HepG2 (cell line): ENCODE data around the gene TRIM72. TPM values are rescaled to one million over a fixed set of nuclear protein-coding genes. Genes with fewer than 3 reads are reported as not detected.

Experiments used
- ATAC-seq: fragments of 200-7000 bp; cut with Tn5 transposase; 3 replicates; pipeline ENCODE4 v1.9.1; 2020; ENCODE audit warnings: mild to moderate bottlenecking, moderate library complexity
- BruUV-seq: library from RNA; stranded (reverse); fragments of 400-500 nt; replicated peaks from 2 replicates; lab custom pipeline; 2021; lab: Mats Ljungman, UMichigan
- CTCF ChIA-PET: fragments of 300-600 bp; formaldehyde crosslinking; extraction: SDS; loops from one replicate; lab custom pipeline; 2021; ENCODE audit warnings: low total read pairs, inconsistent platforms, low intra/inter-chr PET ratio; lab: Yijun Ruan, JAX
- POLR2A ChIA-PET: fragments of 350-600 bp; sonication (Branson Sonifier 250); formaldehyde crosslinking; loops from one replicate; lab custom pipeline; 2020; ENCODE audit warnings: antibody characterized with exemption, inconsistent platforms; lab: Yijun Ruan, JAX
- DNase-seq: peaks from one replicate; pipeline ENCODE4 v3.0.0-alpha.2; 2015; ENCODE audit warnings: low spot score
- FAIRE-seq: peaks from 3 replicates; lab custom pipeline; 2011; peaks lifted over from hg19 to GRCh38; lab: Jason Lieb, UNC
- H2AFZ ChIP-seq: one replicate; pipeline ENCODE4 v1.6.1; 2011; ENCODE audit warnings: low read length, inconsistent platforms
- H3K27ac ChIP-seq: fragments of 300-600 bp; 3 replicates; pipeline ENCODE4 v1.8.0; 2011; ENCODE audit warnings: mixed run types, mild to moderate bottlenecking, mixed read lengths, low read length, inconsistent platforms; ENCODE audit not compliant: insufficient read depth; ENCODE audit errors: extremely low read length
- H3K27me3 ChIP-seq, 2 experiments: fragments of 200-600 bp in 1 of 2; 2 replicates in 1 of 2; 3 replicates in 1 of 2; pipeline versions ENCODE4 v1.6.0 to v1.8.0; 2011; ENCODE audit warnings: low read length in 2 of 2, mild to moderate bottlenecking in 2 of 2, moderate library complexity in 2 of 2, inconsistent platforms in 1 of 2; ENCODE audit not compliant: insufficient read depth in 2 of 2, control insufficient read depth in 1 of 2
- H3K36me3 ChIP-seq, 2 experiments: fragments of 200-600 bp in 1 of 2; replicated peaks in 1 of 2; 2 replicates in 1 of 2; 3 replicates in 1 of 2; pipeline versions ENCODE4 v1.5.1 to v1.8.0; 2011; ENCODE audit warnings: low read length in 2 of 2, inconsistent platforms in 1 of 2; ENCODE audit not compliant: insufficient read depth in 2 of 2, control insufficient read depth in 1 of 2
- H3K4me1 ChIP-seq: 2 replicates; pipeline ENCODE4 v1.5.1; 2012; ENCODE audit warnings: low read length, inconsistent platforms; ENCODE audit not compliant: insufficient read depth
- H3K4me2 ChIP-seq: 2 replicates; pipeline ENCODE4 v1.6.0; 2011; ENCODE audit warnings: low read depth, low read length, inconsistent platforms
- H3K4me3 ChIP-seq, 3 experiments: fragments of 200-600 bp in 1 of 3; sonication (generic), shearing (Covaris generic) in 1 of 3; replicated peaks in 1 of 3; 2 replicates each; pipeline ENCODE4 v1.5.1; 2011 to 2016; ENCODE audit warnings: low read length in 3 of 3, inconsistent platforms in 2 of 3, low read depth in 2 of 3, mild to moderate bottlenecking in 2 of 3, control low read depth in 1 of 3, mixed read lengths in 1 of 3; ENCODE audit not compliant: insufficient read depth in 1 of 3
- H3K79me2 ChIP-seq: one replicate; pipeline ENCODE4 v1.6.1; 2011; ENCODE audit warnings: low read length, inconsistent platforms; ENCODE audit not compliant: insufficient read depth
- H3K9ac ChIP-seq: 2 replicates; pipeline ENCODE4 v1.6.0; 2011; ENCODE audit warnings: mild to moderate bottlenecking, low read depth, low read length, inconsistent platforms; ENCODE audit not compliant: insufficient read depth
- H3K9me3 ChIP-seq: 2 replicates; pipeline ENCODE4 v1.5.1; 2012; ENCODE audit warnings: mild to moderate bottlenecking, low read length
- H4K20me1 ChIP-seq: 2 replicates; pipeline ENCODE4 v1.6.0; 2011; ENCODE audit warnings: inconsistent platforms, mild to moderate bottlenecking, low read length, moderate library complexity; ENCODE audit not compliant: insufficient read depth
- CREM ChIP-seq, 2 experiments: sonication (generic) in 1 of 2; formaldehyde crosslinking in 1 of 2; IDR thresholded peaks; 2 replicates each; pipeline versions ENCODE4 v1.4.0 to v1.6.1; 2016 to 2020; ENCODE audit warnings: antibody characterized with exemption in 1 of 2, mild to moderate bottlenecking in 1 of 2, missing genetic modification reagents in 1 of 2
- DNMT3B ChIP-seq: conservative IDR thresholded peaks from 2 replicates; pipeline ENCODE4 v1.6.1; 2016; ENCODE audit warnings: missing biosample characterization, control low read depth
- EEA1 ChIP-seq: sonication (generic); formaldehyde crosslinking; IDR thresholded peaks from 2 replicates; pipeline ENCODE4 v1.5.1; 2020; ENCODE audit warnings: mild to moderate bottlenecking, missing genetic modification reagents, borderline replicate concordance
- KAT2B ChIP-seq: fragments of 150-350 bp; IDR thresholded peaks from 2 replicates; pipeline ENCODE4 v1.6.1; 2014; ENCODE audit warnings: low read depth, low read length, borderline replicate concordance
- MXD4 ChIP-seq: IDR thresholded peaks from 2 replicates; pipeline ENCODE4 v1.6.1; 2016; ENCODE audit warnings: mild to moderate bottlenecking, missing biosample characterization, missing genetic modification reagents
- MYPOP ChIP-seq: sonication (generic); formaldehyde crosslinking; IDR thresholded peaks from 2 replicates; pipeline ENCODE4 v1.8.1; 2023; ENCODE audit warnings: mild to moderate bottlenecking, moderate library complexity, missing genetic modification reagents
- NFATC3 ChIP-seq: sonication (generic); formaldehyde crosslinking; IDR thresholded peaks from 2 replicates; pipeline ENCODE4 v1.5.1; 2020; ENCODE audit warnings: mild to moderate bottlenecking, missing genetic modification reagents
- NFE2L1 ChIP-seq: sonication (generic); formaldehyde crosslinking; IDR thresholded peaks from 2 replicates; pipeline ENCODE4 v1.4.0; 2020; ENCODE audit warnings: missing genetic modification reagents, mild to moderate bottlenecking, borderline replicate concordance
- NKX3-1 ChIP-seq: sonication (generic); formaldehyde crosslinking; IDR thresholded peaks from 2 replicates; pipeline ENCODE4 v1.5.0; 2020; ENCODE audit warnings: missing genetic modification reagents
- ZNF567 ChIP-seq: sonication (generic); formaldehyde crosslinking; IDR thresholded peaks from 2 replicates; pipeline ENCODE4 v1.8.1; 2023; ENCODE audit warnings: mild to moderate bottlenecking, missing genetic modification reagents, borderline replicate concordance
- ZNF773 ChIP-seq: sonication (generic); formaldehyde crosslinking; IDR thresholded peaks from 2 replicates; pipeline ENCODE4 v1.4.0; 2020; ENCODE audit warnings: missing genetic modification reagents, borderline replicate concordance
- WGBS: methylation state at CpG from one replicate; pipeline ENCODE4 v1.1.6; 2017; ENCODE audit warnings: low lambda C conversion rate; 5-methylcytosine and 5-hydroxymethylcytosine counted together
- in situ Hi-C: cut with HindIII; loops from 2 replicates; pipeline ENCODE4 v1.10.0; 2017; ENCODE audit warnings: low pct_unique_long_range_greater_than_20kb; ENCODE audit not compliant: extremely low pct_ligation_motif_present
- intact Hi-C: fragments of 100-400 bp; cut with micrococcal nuclease; formaldehyde crosslinking; loops from one replicate; pipeline ENCODE4 v1.10.0; 2022; ENCODE audit not compliant: unreplicated experiment
- polyA plus RNA-seq, 8 experiments: library from polyadenylated mRNA; depleted of rRNA in 3 of 8; stranded (reverse) in 7 of 8; unstranded in 1 of 8; fragments of >200 nt; fragmentation: Illumina TruSeq in 4 of 8; extraction: Trizol in 4 of 8; gene quantifications; 2 replicates each; pipeline versions ENCODE4 v1.2.1 to v1.2.3, GENCODE V29; 2011 to 2016; ENCODE audit warnings: low read depth in 4 of 8, missing spikeins in 1 of 8, mixed read lengths in 1 of 8; ENCODE audit not compliant: insufficient read depth in 1 of 8
- total RNA-seq, 5 experiments: library from RNA; depleted of rRNA; stranded (reverse); fragments of >200 nt; fragmentation: Illumina TruSeq; extraction: Trizol; gene quantifications; 2 replicates each; pipeline ENCODE4 v1.2.3, GENCODE V29; 2016; ENCODE audit warnings: low read depth in 1 of 5
- TF ChIP-seq, protein P1 (sequence below): sonication (generic); formaldehyde crosslinking; IDR thresholded peaks from 2 replicates; pipeline ENCODE4 v1.8.1; 2023; ENCODE audit warnings: missing genetic modification reagents, mild to moderate bottlenecking, borderline replicate concordance
- TF ChIP-seq, protein P2 (sequence below): sonication (generic); formaldehyde crosslinking; IDR thresholded peaks from 2 replicates; pipeline ENCODE4 v1.5.0; 2020; ENCODE audit warnings: mild to moderate bottlenecking, missing genetic modification reagents, moderate library complexity
- TF ChIP-seq, protein P3 (sequence below): conservative IDR thresholded peaks from 2 replicates; pipeline ENCODE4 v1.6.1; 2018; ENCODE audit warnings: missing genetic modification reagents

The TRIM72 gene
- total and polyA plus RNA-seq, 2 of the 13 experiments (the other 11 are each of a cell fraction or from before 2014, with no cell fraction given), result not detected

GRCh38 chr16:31270795-31271194 lies 56.9 kb downstream of the TRIM72 start:
- H3K4me1 ChIP-seq, result no peaks in the 10 kb centered on the region
- H3K9ac ChIP-seq, result no peak overlapping the region
- no peak for FAIRE-seq
- H3K4me3 ChIP-seq, result no peak overlapping the region
- no peaks in the 10 kb centered on the region for H3K9me3 ChIP-seq
- CTCF ChIA-PET, result no interaction called here
- no peaks in the 10 kb centered on the region for H3K36me3 ChIP-seq
- WGBS, result 31% methylated on average over 5 of the region's 5 CpGs
- DNase-seq, result no peak
- no TSS peak for BruUV-seq
- in situ Hi-C loops (no loop called here), intact Hi-C loops (no loop called here)
- H3K79me2 ChIP-seq, result no peaks in the 10 kb centered on the region
- no peak for ATAC-seq
- peaks cover 0 to 26% of the 10 kb centered on the region in 2 experiments; a peak in 3 of 5 replicates for H3K27me3 ChIP-seq
- TF ChIP-seq NKX3-1, result no peak
- TF ChIP-seq KAT2B, result no peak
- no peak for TF ChIP-seq NFATC3 (CRISPR knock-in tag)
- TF ChIP-seq, protein P1, sequence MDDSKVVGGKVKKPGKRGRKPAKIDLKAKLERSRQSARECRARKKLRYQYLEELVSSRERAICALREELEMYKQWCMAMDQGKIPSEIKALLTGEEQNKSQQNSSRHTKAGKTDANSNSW (CRISPR knock-in tag), result no peak
- TF ChIP-seq, protein P2, sequence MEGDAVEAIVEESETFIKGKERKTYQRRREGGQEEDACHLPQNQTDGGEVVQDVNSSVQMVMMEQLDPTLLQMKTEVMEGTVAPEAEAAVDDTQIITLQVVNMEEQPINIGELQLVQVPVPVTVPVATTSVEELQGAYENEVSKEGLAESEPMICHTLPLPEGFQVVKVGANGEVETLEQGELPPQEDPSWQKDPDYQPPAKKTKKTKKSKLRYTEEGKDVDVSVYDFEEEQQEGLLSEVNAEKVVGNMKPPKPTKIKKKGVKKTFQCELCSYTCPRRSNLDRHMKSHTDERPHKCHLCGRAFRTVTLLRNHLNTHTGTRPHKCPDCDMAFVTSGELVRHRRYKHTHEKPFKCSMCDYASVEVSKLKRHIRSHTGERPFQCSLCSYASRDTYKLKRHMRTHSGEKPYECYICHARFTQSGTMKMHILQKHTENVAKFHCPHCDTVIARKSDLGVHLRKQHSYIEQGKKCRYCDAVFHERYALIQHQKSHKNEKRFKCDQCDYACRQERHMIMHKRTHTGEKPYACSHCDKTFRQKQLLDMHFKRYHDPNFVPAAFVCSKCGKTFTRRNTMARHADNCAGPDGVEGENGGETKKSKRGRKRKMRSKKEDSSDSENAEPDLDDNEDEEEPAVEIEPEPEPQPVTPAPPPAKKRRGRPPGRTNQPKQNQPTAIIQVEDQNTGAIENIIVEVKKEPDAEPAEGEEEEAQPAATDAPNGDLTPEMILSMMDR (CRISPR knock-in tag), result no peak
- TF ChIP-seq, all 625 proteins: peak for 0
- H4K20me1 ChIP-seq, result no peaks in the 10 kb centered on the region
- H2AFZ ChIP-seq, result no peak overlapping the region
- no peak overlapping the region for H3K27ac ChIP-seq
- H3K4me2 ChIP-seq, result no peak overlapping the region
- POLR2A ChIA-PET, result no interaction called here

GRCh38 chr16:31271621-31272190 lies 57.8 kb downstream of the TRIM72 start:
- FAIRE-seq, result no peak
- BruUV-seq, result no TSS peak
- no peak overlapping the region for H3K4me2 ChIP-seq
- in situ Hi-C loops, result no loop called here
- WGBS, result 44% methylated on average over 16 of the region's 16 CpGs
- H4K20me1 ChIP-seq, result no peaks in the 10 kb centered on the region
- H3K4me3 ChIP-seq, result no peak overlapping the region
- DNase-seq, result no peak
- POLR2A ChIA-PET, result no interaction called here
- no peak for ATAC-seq
- no peaks in the 10 kb centered on the region for H3K9me3 ChIP-seq
- no peak overlapping the region for H3K9ac ChIP-seq
- H3K27me3 ChIP-seq, result peaks cover 0 to 26% of the 10 kb centered on the region in 2 experiments; a peak in 3 of 5 replicates
- no peaks in the 10 kb centered on the region for H3K36me3 ChIP-seq
- H3K79me2 ChIP-seq, result no peaks in the 10 kb centered on the region
- no peak overlapping the region for H3K27ac ChIP-seq
- intact Hi-C loops, result no loop called here
- CTCF ChIA-PET, result no interaction called here
- H3K4me1 ChIP-seq, result no peaks in the 10 kb centered on the region
- no peak overlapping the region for H2AFZ ChIP-seq
- TF ChIP-seq CREM (IDR thresholded peaks at IDR 0.05), result no peak
- no peak for TF ChIP-seq CREM (CRISPR knock-in tag; IDR thresholded peaks at IDR 0.05)
- no peak for TF ChIP-seq ZNF773 (CRISPR knock-in tag)
- no peak for TF ChIP-seq DNMT3B (CRISPR knock-in tag)
- no peak for TF ChIP-seq MXD4
- no peak for TF ChIP-seq NFE2L1 (CRISPR knock-in tag)
- TF ChIP-seq EEA1, result no peak
- no peak for TF ChIP-seq ZNF567
- TF ChIP-seq, protein P3, sequence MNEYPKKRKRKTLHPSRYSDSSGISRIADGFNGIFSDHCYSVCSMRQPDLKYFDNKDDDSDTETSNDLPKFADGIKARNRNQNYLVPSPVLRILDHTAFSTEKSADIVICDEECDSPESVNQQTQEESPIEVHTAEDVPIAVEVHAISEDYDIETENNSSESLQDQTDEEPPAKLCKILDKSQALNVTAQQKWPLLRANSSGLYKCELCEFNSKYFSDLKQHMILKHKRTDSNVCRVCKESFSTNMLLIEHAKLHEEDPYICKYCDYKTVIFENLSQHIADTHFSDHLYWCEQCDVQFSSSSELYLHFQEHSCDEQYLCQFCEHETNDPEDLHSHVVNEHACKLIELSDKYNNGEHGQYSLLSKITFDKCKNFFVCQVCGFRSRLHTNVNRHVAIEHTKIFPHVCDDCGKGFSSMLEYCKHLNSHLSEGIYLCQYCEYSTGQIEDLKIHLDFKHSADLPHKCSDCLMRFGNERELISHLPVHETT (CRISPR knock-in tag), result no peak
- TF ChIP-seq MYPOP, result no peak
